ENCODE data around the gene DNASE1L1. TPM values are rescaled to one million over a fixed set of nuclear protein-coding genes. Genes with fewer than 3 reads are reported as not detected.

The DNASE1L1 gene
- total and polyA plus RNA-seq, 2 donors (not counting 1 experiment from before 2014, with no cell fraction given): 24.6 to 49.2 TPM

DNA sequence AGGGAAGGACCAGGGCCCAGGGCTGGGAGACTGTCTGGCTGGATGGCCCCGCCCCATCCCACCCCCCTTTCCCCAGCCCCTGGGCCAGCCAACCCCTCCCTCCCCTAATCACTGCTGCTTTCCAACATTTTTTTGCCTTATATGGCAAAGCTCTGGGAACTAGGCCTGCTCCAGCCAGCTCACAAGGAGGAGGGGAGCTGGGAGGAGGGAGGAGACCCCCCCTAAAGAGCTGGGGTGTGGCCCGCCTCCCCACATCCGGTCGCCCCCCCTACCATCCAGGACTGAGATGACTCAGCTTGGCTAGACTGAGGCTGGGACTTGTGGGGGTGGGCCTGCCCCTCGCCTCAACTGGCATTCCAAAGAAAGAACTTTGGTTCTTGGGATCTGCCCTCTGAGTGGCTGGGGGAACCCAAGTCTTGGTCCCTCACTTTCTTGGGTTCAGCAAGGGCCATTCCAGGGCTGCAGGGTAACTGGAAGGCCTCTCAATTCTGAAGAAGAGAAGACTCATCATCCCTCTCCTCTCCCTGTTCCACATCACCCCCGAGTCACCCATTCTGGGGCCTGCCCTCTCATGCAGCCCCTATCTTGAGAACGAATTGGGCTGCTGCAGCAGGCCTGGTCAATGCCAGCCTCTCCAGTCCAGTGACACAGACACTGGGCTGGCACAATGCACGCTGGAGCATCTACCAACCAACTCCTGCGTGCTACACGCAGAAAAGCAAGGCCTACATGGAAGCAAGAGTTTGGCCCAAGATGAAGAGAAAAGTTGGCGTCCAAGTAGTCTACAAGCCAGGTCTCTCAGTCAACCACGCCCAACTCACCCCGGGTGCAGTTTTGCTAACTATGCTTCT, 39.4 kb downstream of the DNASE1L1 start:
- H3K4me1 Mint-ChIP-seq: peaks cover 22% of the 10 kb centered on the region
- H3K9ac ChIP-seq (ENCODE audit: low read length): peak overlapping the region; percentile 73
- TF ChIP-seq EZH2 (IDR thresholded peaks at IDR 0.05; ENCODE audit: borderline replicate concordance, insufficient read depth, low read depth, low read length, poor library complexity, severe bottlenecking): no peak
- TF ChIP-seq, protein P1, sequence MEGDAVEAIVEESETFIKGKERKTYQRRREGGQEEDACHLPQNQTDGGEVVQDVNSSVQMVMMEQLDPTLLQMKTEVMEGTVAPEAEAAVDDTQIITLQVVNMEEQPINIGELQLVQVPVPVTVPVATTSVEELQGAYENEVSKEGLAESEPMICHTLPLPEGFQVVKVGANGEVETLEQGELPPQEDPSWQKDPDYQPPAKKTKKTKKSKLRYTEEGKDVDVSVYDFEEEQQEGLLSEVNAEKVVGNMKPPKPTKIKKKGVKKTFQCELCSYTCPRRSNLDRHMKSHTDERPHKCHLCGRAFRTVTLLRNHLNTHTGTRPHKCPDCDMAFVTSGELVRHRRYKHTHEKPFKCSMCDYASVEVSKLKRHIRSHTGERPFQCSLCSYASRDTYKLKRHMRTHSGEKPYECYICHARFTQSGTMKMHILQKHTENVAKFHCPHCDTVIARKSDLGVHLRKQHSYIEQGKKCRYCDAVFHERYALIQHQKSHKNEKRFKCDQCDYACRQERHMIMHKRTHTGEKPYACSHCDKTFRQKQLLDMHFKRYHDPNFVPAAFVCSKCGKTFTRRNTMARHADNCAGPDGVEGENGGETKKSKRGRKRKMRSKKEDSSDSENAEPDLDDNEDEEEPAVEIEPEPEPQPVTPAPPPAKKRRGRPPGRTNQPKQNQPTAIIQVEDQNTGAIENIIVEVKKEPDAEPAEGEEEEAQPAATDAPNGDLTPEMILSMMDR (IDR thresholded peaks at IDR 0.05): no peak
- no peaks in the 10 kb centered on the region for H3K9me3 ChIP-seq (ENCODE audit: control extremely low read depth in 1 of 3, control insufficient read depth in 2 of 3, insufficient read depth in 1 of 3, low read length in 2 of 3)
- no peaks in the 10 kb centered on the region for H3K27me3 Mint-ChIP-seq
- peaks cover 26 to 49% of the 10 kb centered on the region in 2 donors for H3K4me1 ChIP-seq (ENCODE audit: control insufficient read depth in 2 of 2, insufficient read depth in 2 of 2, low read length in 2 of 2)
- ATAC-seq (ENCODE audit: low read depth) (no peak), DNase-seq (peak; percentile 61)
- ChIA-PET POLR2A (interaction anchor here (0.6 to 2.5 kb wide), 6 partner anchors 9 to 426 kb away, joined by 3 to 14 read pairs (median 5); partner anchors contain the start of genes EMD and RPL10), CTCF (no interaction called here)
- H3K4me2 ChIP-seq (replicated peaks; ENCODE audit: low read depth, low read length, poor library complexity, severe bottlenecking): peak overlapping the region; percentile 80
- no peaks in the 10 kb centered on the region for H3K27me3 ChIP-seq (replicated peaks in 1 of 4; ENCODE audit: control extremely low read depth in 1 of 4, control insufficient read depth in 3 of 4, insufficient read depth in 4 of 4, low read length in 3 of 4)
- peak overlapping the region; percentile 93 for H3K4me3 Mint-ChIP-seq
- peak overlapping the region; percentile 88 for H3K27ac Mint-ChIP-seq
- no peak overlapping the region for H2AFZ ChIP-seq (ENCODE audit: insufficient read depth, low read depth, low read length, poor library complexity, severe bottlenecking)
- H3K9me3 Mint-ChIP-seq (ENCODE audit: insufficient read depth): no peaks in the 10 kb centered on the region
- H3K27ac ChIP-seq (ENCODE audit: low read length in 2 of 2): peak overlapping the region; percentile 86 to 90
- H3K79me2 ChIP-seq (ENCODE audit: control insufficient read depth, insufficient read depth, low read length): peaks cover 54% of the 10 kb centered on the region
- peaks cover 19% of the 10 kb centered on the region for H4K20me1 ChIP-seq (ENCODE audit: control insufficient read depth, insufficient read depth, low read length, poor library complexity, severe bottlenecking)
- H3K36me3 ChIP-seq (replicated peaks in 1 of 2; ENCODE audit: control extremely low read depth in 1 of 2, control insufficient read depth in 1 of 2, extremely low read depth in 1 of 2, insufficient read depth in 2 of 2, low read length in 1 of 2): peaks cover 0 to 34% of the 10 kb centered on the region in 2 experiments
- no CpG with 5 or more reads among the region's 13 CpGs for WGBS (ENCODE audit: insufficient coverage)
- H3K4me3 ChIP-seq (ENCODE audit: control extremely low read depth in 1 of 5, extremely low read depth in 1 of 5, insufficient read depth in 1 of 5, low read depth in 2 of 5, low read length in 4 of 5): peak overlapping the region; percentile 45 to 81 (median 75)
- intact Hi-C loops (cut with micrococcal nuclease): loop anchor here (2.0 to 10.0 kb wide), 3 partner anchors 148 to 443 kb away; partner anchors contain the start of genes ARHGAP4, FAM3A and MECP2

All from B cell (primary cell).